ENCODE results near the gene TRIM54. TPM values are rescaled to one million over a fixed set of nuclear protein-coding genes. Genes with fewer than 3 reads are reported as not detected.

Gene TRIM54
- total and polyA plus RNA-seq, 2 of the 8 experiments (the other 6 are each of a cell fraction or from before 2014, with no cell fraction given) = 3.9 to 5.8 TPM

- Histone ChIP-seq H4K5ac (ENCODE audit: insufficient read length, low read depth, low read length) (no peak overlapping the region), H2BK5ac (ENCODE audit: low read depth, low read length) (no peak overlapping the region), H3K27me3 (replicated peaks in 1 of 4; ENCODE audit: control insufficient read depth in 3 of 4, extremely low read depth in 1 of 4, insufficient read depth in 3 of 4, low read length in 3 of 4) (no peaks in the 10 kb centered on the region), H3K18ac (ENCODE audit: extremely low read depth, low read length) (no peak overlapping the region), H3K9ac (replicated peaks in 1 of 4; ENCODE audit: extremely low read depth in 1 of 4, low read depth in 3 of 4, low read length in 3 of 4) (no peak overlapping the region), H3K4me1 (replicated peaks in 1 of 4; ENCODE audit: control insufficient read depth in 3 of 4, insufficient read depth in 4 of 4, low read length in 3 of 4) (no peaks in the 10 kb centered on the region), H3K4me2 (ENCODE audit: insufficient read depth in 1 of 2, low read depth in 2 of 2, low read length in 2 of 2) (no peak overlapping the region), H2BK15ac (ENCODE audit: low read length) (no peak overlapping the region), H2BK12ac (ENCODE audit: low read depth, low read length) (no peak overlapping the region), H3K23me2 (ENCODE audit: low read depth, low read length) (no peaks in the 10 kb centered on the region), H2AFZ (ENCODE audit: low read length) (no peak overlapping the region), H3K36me3 (ENCODE audit: control insufficient read depth in 2 of 4, insufficient read depth in 4 of 4, low read length in 3 of 4) (peaks cover 30 to 77% (median 62%) of the 10 kb centered on the region in 4 experiments; a peak in 7 of 8 replicates), H3K27ac (ENCODE audit: low read depth, low read length) (no peak overlapping the region), H3K23ac (ENCODE audit: insufficient read length) (no peak overlapping the region), H3K4ac (replicated peaks; ENCODE audit: insufficient read length, low read depth, low read length) (no peak overlapping the region), H3K79me2 (ENCODE audit: control insufficient read depth in 1 of 2, insufficient read depth in 2 of 2, low read length in 2 of 2) (no peaks in the 10 kb centered on the region), H4K20me1 (replicated peaks in 1 of 2; ENCODE audit: control insufficient read depth in 1 of 2, insufficient read depth in 2 of 2, low read length in 2 of 2) (peaks cover 0 to 2% of the 10 kb centered on the region in 2 experiments), H4K91ac (replicated peaks; ENCODE audit: insufficient read length, low read length) (no peak overlapping the region), H3K4me3 (ENCODE audit: extremely low read depth in 1 of 4, insufficient read depth in 2 of 4, low read depth in 3 of 4, low read length in 4 of 4) (no peak overlapping the region), H2AK5ac (ENCODE audit: low read depth, low read length) (no peak overlapping the region), H3K14ac (ENCODE audit: insufficient read length) (no peak overlapping the region), H2BK120ac (replicated peaks; ENCODE audit: low read depth, low read length) (no peak overlapping the region), H2BK20ac (ENCODE audit: low read length) (no peak overlapping the region), H3K56ac (replicated peaks; ENCODE audit: insufficient read length, low read depth, low read length) (no peak overlapping the region), H3K9me3 (ENCODE audit: insufficient read depth in 2 of 2, low read depth in 1 of 2, low read length in 1 of 2) (no peaks in the 10 kb centered on the region), H3K79me1 (ENCODE audit: low read depth, low read length) (no peaks in the 10 kb centered on the region), H4K8ac (ENCODE audit: extremely low read depth, insufficient read depth, low read length) (no peak overlapping the region)
- 97% methylated on average over 3 of the region's 3 CpGs; no CpG with 5 or more reads in 1 of the 2 experiments for WGBS, 2 experiments (ENCODE audit: extremely low coverage in 1 of 2, insufficient coverage in 1 of 2, insufficient read length in 1 of 2, insufficient replicate concordance in 2 of 2, low coverage in 1 of 2, low lambda C conversion rate in 2 of 2, missing lambda C conversion rate in 1 of 2)
- ChIA-PET POLR2A (ENCODE audit: partially characterized antibody) (interaction anchor here (1.0 to 1.5 kb wide), 4 partner anchors 9 to 13 kb away, joined by 3 to 11 read pairs (median 4); partner anchors contain the start of gene MPV17), CTCF (ENCODE audit: partially characterized antibody) (interaction anchor here (0.9 to 2.5 kb wide), 2 partner anchors 16 to 56 kb away, joined by 5 to 8 read pairs; no protein-coding TSS in a partner anchor)
- FAIRE-seq (no peak), DNase-seq (ENCODE audit: low read depth in 1 of 2, low spot score in 2 of 2) (no peak)
- TF ChIP-seq TEAD4 (IDR thresholded peaks at IDR 0.05; ENCODE audit: low read depth, low read length) (no peak), HDAC2 (IDR thresholded peaks at IDR 0.05; ENCODE audit: borderline replicate concordance in 1 of 2, low read depth in 2 of 2, low read length in 2 of 2) (no peak), EGR1 (IDR thresholded peaks at IDR 0.05; ENCODE audit: borderline replicate concordance, low read depth, low read length) (no peak), POU5F1 (IDR thresholded peaks at IDR 0.05; ENCODE audit: low read depth, low read length) (no peak), KDM4A (IDR thresholded peaks at IDR 0.05; ENCODE audit: low read depth, low read length, severe bottlenecking) (no peak), RXRA (IDR thresholded peaks at IDR 0.05; ENCODE audit: insufficient read depth, low read depth, low read length) (no peak), SP2 (IDR thresholded peaks at IDR 0.05; ENCODE audit: low read length) (no peak), RAD21 (IDR thresholded peaks at IDR 0.05 in 1 of 2, conservative IDR thresholded peaks at IDR 0.05 in 1 of 2; ENCODE audit: low read depth in 2 of 2, low read length in 2 of 2) (no peak), GABPA (IDR thresholded peaks at IDR 0.05; ENCODE audit: borderline replicate concordance, insufficient read depth, low read length) (no peak), KDM1A (IDR thresholded peaks at IDR 0.05; ENCODE audit: borderline replicate concordance, low read length) (no peak), EP300 (IDR thresholded peaks at IDR 0.05; ENCODE audit: borderline replicate concordance in 1 of 2, low read depth in 2 of 2, low read length in 2 of 2) (no peak), CREB1 (IDR thresholded peaks at IDR 0.05) (no peak), FOSL1 (IDR thresholded peaks at IDR 0.05; ENCODE audit: insufficient read depth, low read depth, low read length) (no peak), CBX5 (IDR thresholded peaks at IDR 0.05; ENCODE audit: low read depth, low read length) (no peak)
Measured at GRCh38 chr2:27335311-27335710, 53.1 kb downstream of the TRIM54 start.

Data from H1 (cell line).